ENCODE data around the gene TEKT5. TPM values are rescaled to one million over a fixed set of nuclear protein-coding genes. Genes with fewer than 3 reads are reported as not detected.

The TEKT5 gene
- total RNA-seq, 4 donors from 2014 or later, result 0.20 to 0.93 (median 0.42) TPM; not detected in 1

DNA sequence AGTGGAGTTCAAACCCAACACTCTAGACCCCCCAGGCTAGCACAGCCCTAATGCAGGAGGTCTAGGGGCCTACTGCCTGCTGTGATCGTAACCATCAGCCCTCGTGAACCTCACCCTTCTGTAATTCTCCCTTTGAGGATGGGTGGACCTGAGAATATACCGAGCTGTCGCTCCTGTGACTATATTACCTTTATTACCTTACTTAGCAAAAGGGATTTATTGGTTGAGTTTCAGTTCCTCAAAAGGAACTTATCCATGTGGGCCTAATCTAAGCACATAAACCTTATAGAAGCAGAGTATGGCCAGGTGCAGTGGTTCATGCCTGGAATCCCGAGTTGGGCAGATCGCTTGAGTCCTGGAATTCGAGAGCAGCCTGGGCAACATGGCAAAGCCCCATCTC is 95.1 kb downstream of the TEKT5 start:
- no peak for DNase-seq (ENCODE audit: low spot score in 2 of 2)
- no peak for TF ChIP-seq POLR2A (IDR thresholded peaks at IDR 0.05)
- TF ChIP-seq, protein P1, sequence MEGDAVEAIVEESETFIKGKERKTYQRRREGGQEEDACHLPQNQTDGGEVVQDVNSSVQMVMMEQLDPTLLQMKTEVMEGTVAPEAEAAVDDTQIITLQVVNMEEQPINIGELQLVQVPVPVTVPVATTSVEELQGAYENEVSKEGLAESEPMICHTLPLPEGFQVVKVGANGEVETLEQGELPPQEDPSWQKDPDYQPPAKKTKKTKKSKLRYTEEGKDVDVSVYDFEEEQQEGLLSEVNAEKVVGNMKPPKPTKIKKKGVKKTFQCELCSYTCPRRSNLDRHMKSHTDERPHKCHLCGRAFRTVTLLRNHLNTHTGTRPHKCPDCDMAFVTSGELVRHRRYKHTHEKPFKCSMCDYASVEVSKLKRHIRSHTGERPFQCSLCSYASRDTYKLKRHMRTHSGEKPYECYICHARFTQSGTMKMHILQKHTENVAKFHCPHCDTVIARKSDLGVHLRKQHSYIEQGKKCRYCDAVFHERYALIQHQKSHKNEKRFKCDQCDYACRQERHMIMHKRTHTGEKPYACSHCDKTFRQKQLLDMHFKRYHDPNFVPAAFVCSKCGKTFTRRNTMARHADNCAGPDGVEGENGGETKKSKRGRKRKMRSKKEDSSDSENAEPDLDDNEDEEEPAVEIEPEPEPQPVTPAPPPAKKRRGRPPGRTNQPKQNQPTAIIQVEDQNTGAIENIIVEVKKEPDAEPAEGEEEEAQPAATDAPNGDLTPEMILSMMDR (IDR thresholded peaks at IDR 0.05), result no peak
- intact Hi-C loops (cut with DNase I; ENCODE audit: low total_unique reads), result no loop called here
- H3K4me3 ChIP-seq (ENCODE audit: low read depth, poor library complexity, severe bottlenecking), result no peak overlapping the region
- WGBS, 2 donors, result 59 to 75% methylated on average over 7 of the region's 7 CpGs

DNA sequence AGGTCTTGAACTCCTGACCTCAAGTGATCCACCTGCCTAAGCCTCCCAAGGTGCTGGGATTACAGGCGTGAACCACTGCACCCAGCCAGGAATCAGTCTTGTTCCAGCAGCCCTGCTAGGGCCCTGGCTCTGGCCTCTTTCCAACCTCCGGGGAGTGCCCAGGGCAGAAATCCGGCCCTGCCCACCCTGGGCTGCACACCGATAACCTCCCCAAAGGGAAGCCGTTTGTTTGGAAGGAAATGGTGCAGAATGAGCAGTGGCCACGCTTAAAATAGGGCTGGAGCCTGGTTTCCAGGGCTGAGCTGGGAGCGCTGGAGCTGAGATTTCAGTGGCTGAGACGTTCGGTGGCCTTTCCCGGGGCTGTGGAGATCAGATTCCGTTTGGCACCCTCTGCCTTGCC is 96.6 kb downstream of the TEKT5 start:
- H3K4me3 ChIP-seq (ENCODE audit: low read depth, poor library complexity, severe bottlenecking), result no peak overlapping the region
- DNase-seq (ENCODE audit: low spot score in 2 of 2), result no peak
- WGBS, 2 donors, result 10 to 22% methylated on average over 7 to 11 of the region's 11 CpGs
- no peak for TF ChIP-seq POLR2A (IDR thresholded peaks at IDR 0.05)
- TF ChIP-seq, protein P1 (IDR thresholded peaks at IDR 0.05), result no peak
- intact Hi-C loops (cut with DNase I; ENCODE audit: low total_unique reads), result no loop called here

DNA sequence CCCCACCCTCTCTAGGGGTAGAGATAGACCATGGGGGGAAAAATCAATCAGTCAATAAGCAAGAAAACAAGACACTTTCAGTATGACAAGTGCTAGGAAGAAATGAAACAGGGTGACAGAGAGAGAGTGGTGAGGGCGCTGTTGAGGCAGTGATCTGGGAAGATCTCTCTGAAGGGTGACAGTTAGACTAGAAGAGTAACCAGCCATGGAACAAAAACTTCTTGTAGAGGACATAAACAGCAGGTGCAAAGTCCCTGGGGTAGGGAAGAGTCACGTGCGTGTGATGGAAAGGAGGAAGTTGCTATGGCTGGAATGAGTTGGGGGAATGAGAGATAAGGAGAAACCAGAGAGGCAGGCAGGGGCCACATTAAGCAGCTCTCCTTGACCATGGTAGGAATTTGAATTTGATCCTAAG is 97.5 kb downstream of the TEKT5 start:
- intact Hi-C loops (cut with DNase I; ENCODE audit: low total_unique reads), result no loop called here
- H3K4me3 ChIP-seq (ENCODE audit: low read depth, poor library complexity, severe bottlenecking), result no peak overlapping the region
- DNase-seq (ENCODE audit: low spot score in 2 of 2), result no peak
- WGBS, 2 donors, result 77 to 78% methylated on average over 3 of the region's 3 CpGs
- TF ChIP-seq, protein P1 (IDR thresholded peaks at IDR 0.05), result no peak
- no peak for TF ChIP-seq POLR2A (IDR thresholded peaks at IDR 0.05)

DNA sequence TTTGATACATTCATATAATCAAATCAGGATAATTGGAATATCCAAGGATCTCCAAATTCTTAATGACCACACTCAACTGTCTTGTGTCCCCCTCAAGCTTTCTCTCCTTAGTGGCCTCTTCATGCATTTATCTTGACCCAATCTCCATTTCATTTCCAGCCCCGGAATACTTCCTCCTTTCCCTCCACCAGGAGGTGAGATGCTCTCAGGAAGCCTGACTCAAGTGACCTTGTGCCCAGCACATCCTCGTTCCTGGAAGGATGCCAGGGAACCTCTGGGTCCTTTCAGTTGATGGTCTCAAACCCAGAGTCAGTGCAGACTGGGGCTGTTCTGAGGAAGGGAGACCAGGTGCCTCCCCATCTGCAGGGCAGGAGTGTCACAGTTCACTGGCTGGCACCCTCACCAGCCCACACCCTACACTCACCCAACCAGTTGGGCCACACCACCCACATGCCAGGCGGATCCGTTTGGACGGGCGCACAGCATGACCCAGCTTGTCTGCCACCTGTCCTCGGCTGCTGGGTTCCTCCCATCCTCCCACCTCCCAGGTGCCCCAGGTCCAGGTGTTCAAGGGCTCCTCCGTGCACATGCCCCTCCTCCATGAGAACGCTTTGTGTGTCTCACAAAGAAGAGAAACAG is 100.3 kb downstream of the TEKT5 start:
- TF ChIP-seq, protein P1 (IDR thresholded peaks at IDR 0.05), result no peak
- TF ChIP-seq POLR2A (IDR thresholded peaks at IDR 0.05), result no peak
- no peak overlapping the region for H3K4me3 ChIP-seq (ENCODE audit: low read depth, poor library complexity, severe bottlenecking)
- intact Hi-C loops (cut with DNase I; ENCODE audit: low total_unique reads), result no loop called here
- WGBS, 2 donors, result 26 to 30% methylated on average over 9 of the region's 9 CpGs
- peak; percentile 81 to 91 for DNase-seq (ENCODE audit: low spot score in 2 of 2)

DNA sequence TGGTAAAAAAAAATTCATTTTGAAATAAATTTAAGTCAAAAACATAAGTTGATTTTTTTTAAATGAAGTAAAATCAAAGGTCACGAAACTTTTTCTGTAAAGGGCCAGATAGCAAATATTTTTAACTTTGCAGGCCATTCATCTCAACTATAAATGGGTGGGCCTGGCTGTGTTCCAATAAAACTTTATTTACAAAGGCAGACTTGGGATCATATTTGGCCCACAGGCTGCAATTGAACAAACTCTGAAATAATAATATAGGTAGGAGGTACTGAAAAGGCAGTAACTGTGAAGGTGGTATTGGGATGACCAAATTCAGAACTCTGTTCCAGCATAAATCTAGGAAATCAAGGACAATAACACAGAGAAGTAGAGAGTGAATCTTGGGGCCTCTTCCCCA is 102.1 kb downstream of the TEKT5 start:
- DNase-seq (ENCODE audit: low spot score in 2 of 2), result no peak
- TF ChIP-seq, protein P1 (IDR thresholded peaks at IDR 0.05), result no peak
- H3K4me3 ChIP-seq (ENCODE audit: low read depth, poor library complexity, severe bottlenecking), result no peak overlapping the region
- intact Hi-C loops (cut with DNase I; ENCODE audit: low total_unique reads), result no loop called here
- WGBS, 2 donors, result 91 to 94% methylated on average over 1 of the region's 1 CpG

DNA sequence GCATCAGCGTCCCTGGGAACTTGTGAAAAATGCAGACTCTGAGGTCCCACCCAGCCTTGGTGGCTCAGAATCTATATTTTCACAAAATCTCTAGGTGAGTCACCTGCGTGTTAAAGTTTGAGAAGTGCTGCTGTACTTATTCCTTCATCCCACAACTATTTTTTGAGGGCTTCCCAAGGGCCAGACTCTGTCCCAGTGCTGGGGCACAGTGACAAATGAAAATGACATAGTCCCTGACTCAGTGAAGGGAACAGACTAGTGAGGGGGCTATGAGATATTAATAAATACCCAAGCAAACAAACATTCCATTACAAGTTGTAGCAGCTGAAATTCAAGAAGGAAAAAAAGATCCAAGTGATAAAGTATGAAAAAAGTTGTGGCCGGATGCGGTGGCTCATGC is 104.4 kb downstream of the TEKT5 start:
- no peak for DNase-seq (ENCODE audit: low spot score in 2 of 2)
- intact Hi-C loops (cut with DNase I; ENCODE audit: low total_unique reads), result no loop called here
- no peak overlapping the region for H3K4me3 ChIP-seq (ENCODE audit: low read depth, poor library complexity, severe bottlenecking)
- WGBS, 2 donors, result 83 to 96% methylated on average over 4 of the region's 4 CpGs
- TF ChIP-seq, protein P1 (IDR thresholded peaks at IDR 0.05), result no peak
- no peak for TF ChIP-seq POLR2A (IDR thresholded peaks at IDR 0.05)

Data from lower leg skin (tissue), 4 donors.